HepG2 (cell line): ENCODE results near the gene PNPLA2. TPM values are rescaled to one million over a fixed set of nuclear protein-coding genes. Genes with fewer than 3 reads are reported as not detected.
A peak's percentile ranks its signal among the peaks of the same experiment; 100 is the strongest.

Experiments used
- CC2D1A ChIP-seq: sonication (generic); formaldehyde crosslinking; IDR thresholded peaks from 2 replicates; pipeline ENCODE4 v1.8.1; 2023; ENCODE audit warnings: mild to moderate bottlenecking, missing genetic modification reagents
- ETS1 ChIP-seq: sonication (generic); formaldehyde crosslinking; IDR thresholded peaks from 2 replicates; pipeline ENCODE4 v1.4.0; 2020; ENCODE audit warnings: missing genetic modification reagents
- HMGXB4 ChIP-seq, 2 experiments: sonication (generic) in 1 of 2; formaldehyde crosslinking in 1 of 2; IDR thresholded peaks; 2 replicates each; pipeline versions ENCODE4 v1.4.0 to v1.6.1; 2018 to 2020; ENCODE audit warnings: missing genetic modification reagents in 2 of 2, borderline replicate concordance in 1 of 2, low read depth in 1 of 2, mild to moderate bottlenecking in 1 of 2, missing biosample characterization in 1 of 2
- HNF4G ChIP-seq, 2 experiments: sonication (generic) in 1 of 2; formaldehyde crosslinking in 1 of 2; IDR thresholded peaks; 2 replicates each; pipeline versions ENCODE4 v1.4.0 to v1.6.1; 2011 to 2020; ENCODE audit warnings: borderline replicate concordance in 2 of 2, low read depth in 2 of 2, mild to moderate bottlenecking in 2 of 2, low read length in 1 of 2, missing genetic modification reagents in 1 of 2, moderate library complexity in 1 of 2
- ISX ChIP-seq: sonication (generic); formaldehyde crosslinking; conservative IDR thresholded peaks from 2 replicates; pipeline ENCODE4 v1.5.0; 2020; ENCODE audit warnings: missing genetic modification reagents
- JDP2 ChIP-seq: sonication (generic); formaldehyde crosslinking; IDR thresholded peaks from 2 replicates; pipeline ENCODE4 v1.8.1; 2022; ENCODE audit warnings: missing genetic modification reagents, borderline replicate concordance
- MAFG ChIP-seq: sonication (generic); formaldehyde crosslinking; IDR thresholded peaks from 2 replicates; pipeline ENCODE4 v1.5.1; 2020; ENCODE audit warnings: mild to moderate bottlenecking, missing genetic modification reagents
- MTF1 ChIP-seq: sonication (generic); formaldehyde crosslinking; IDR thresholded peaks from 2 replicates; pipeline ENCODE4 v1.5.0; 2020; ENCODE audit warnings: missing genetic modification reagents
- RFXAP ChIP-seq: sonication (generic); formaldehyde crosslinking; IDR thresholded peaks from 2 replicates; pipeline ENCODE4 v1.4.0; 2020; ENCODE audit warnings: missing genetic modification reagents, borderline replicate concordance
- USF2 ChIP-seq, 2 experiments: sonication (generic) in 1 of 2; formaldehyde crosslinking in 1 of 2; IDR thresholded peaks; 2 replicates each; pipeline versions ENCODE4 v1.5.1 to v1.6.1; 2011 to 2020; ENCODE audit warnings: borderline replicate concordance in 1 of 2, low read depth in 1 of 2, low read length in 1 of 2, mild to moderate bottlenecking in 1 of 2, missing genetic modification reagents in 1 of 2, moderate library complexity in 1 of 2
- ZBTB37 ChIP-seq: sonication (generic); formaldehyde crosslinking; IDR thresholded peaks from 2 replicates; pipeline ENCODE4 v1.4.0; 2020; ENCODE audit warnings: mild to moderate bottlenecking, missing genetic modification reagents
- polyA plus RNA-seq, 8 experiments: library from polyadenylated mRNA; depleted of rRNA in 3 of 8; stranded (reverse) in 7 of 8; unstranded in 1 of 8; fragments of >200 nt; fragmentation: Illumina TruSeq in 4 of 8; extraction: Trizol in 4 of 8; gene quantifications; 2 replicates each; pipeline versions ENCODE4 v1.2.1 to v1.2.3, GENCODE V29; 2011 to 2016; ENCODE audit warnings: low read depth in 4 of 8, missing spikeins in 1 of 8, mixed read lengths in 1 of 8; ENCODE audit not compliant: insufficient read depth in 1 of 8
- total RNA-seq, 5 experiments: library from RNA; depleted of rRNA; stranded (reverse); fragments of >200 nt; fragmentation: Illumina TruSeq; extraction: Trizol; gene quantifications; 2 replicates each; pipeline ENCODE4 v1.2.3, GENCODE V29; 2016; ENCODE audit warnings: low read depth in 1 of 5
- TF ChIP-seq, protein P1 (sequence below): sonication (generic); formaldehyde crosslinking; IDR thresholded peaks from 2 replicates; pipeline ENCODE4 v1.8.0; 2022; ENCODE audit warnings: mild to moderate bottlenecking, missing genetic modification reagents, moderate library complexity
- TF ChIP-seq, protein P2 (sequence below): sonication (generic); formaldehyde crosslinking; IDR thresholded peaks from 2 replicates; pipeline ENCODE4 v1.8.1; 2023; ENCODE audit warnings: mild to moderate bottlenecking, inconsistent platforms, moderate library complexity, missing genetic modification reagents, borderline replicate concordance
- TF ChIP-seq, protein P3 (sequence below): IDR thresholded peaks from 2 replicates; pipeline ENCODE4 v1.6.1; 2016; ENCODE audit warnings: low read depth

Gene PNPLA2
- total and polyA plus RNA-seq, 2 of the 13 experiments (the other 11 are each of a cell fraction or from before 2014, with no cell fraction given) = 10.5 to 43.2 TPM

- TF ChIP-seq ZBTB37 (CRISPR knock-in tag) = no peak
- TF ChIP-seq ETS1 (CRISPR knock-in tag) = no peak
- TF ChIP-seq RFXAP = no peak
- TF ChIP-seq, protein P1, sequence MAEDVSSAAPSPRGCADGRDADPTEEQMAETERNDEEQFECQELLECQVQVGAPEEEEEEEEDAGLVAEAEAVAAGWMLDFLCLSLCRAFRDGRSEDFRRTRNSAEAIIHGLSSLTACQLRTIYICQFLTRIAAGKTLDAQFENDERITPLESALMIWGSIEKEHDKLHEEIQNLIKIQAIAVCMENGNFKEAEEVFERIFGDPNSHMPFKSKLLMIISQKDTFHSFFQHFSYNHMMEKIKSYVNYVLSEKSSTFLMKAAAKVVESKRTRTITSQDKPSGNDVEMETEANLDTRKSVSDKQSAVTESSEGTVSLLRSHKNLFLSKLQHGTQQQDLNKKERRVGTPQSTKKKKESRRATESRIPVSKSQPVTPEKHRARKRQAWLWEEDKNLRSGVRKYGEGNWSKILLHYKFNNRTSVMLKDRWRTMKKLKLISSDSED (CRISPR knock-in tag) = no peak; the same call in 1 of the 2 replicates
- no peak for TF ChIP-seq JDP2 (CRISPR knock-in tag)
- TF ChIP-seq HMGXB4 (CRISPR knock-in tag; IDR thresholded peaks at IDR 0.05; ENCODE audit: borderline replicate concordance in 1 of 2, low read depth in 1 of 2) = peak in 1 of 2 experiments; percentile 48; a peak in 1 of 4 replicates
- TF ChIP-seq ISX (CRISPR knock-in tag) = 0 out of 2 replicates have a peak, but pooled peaks have one; percentile 27
- TF ChIP-seq MTF1 (CRISPR knock-in tag) = no peak
- no peak for TF ChIP-seq CC2D1A (CRISPR knock-in tag)
- TF ChIP-seq, protein P2, sequence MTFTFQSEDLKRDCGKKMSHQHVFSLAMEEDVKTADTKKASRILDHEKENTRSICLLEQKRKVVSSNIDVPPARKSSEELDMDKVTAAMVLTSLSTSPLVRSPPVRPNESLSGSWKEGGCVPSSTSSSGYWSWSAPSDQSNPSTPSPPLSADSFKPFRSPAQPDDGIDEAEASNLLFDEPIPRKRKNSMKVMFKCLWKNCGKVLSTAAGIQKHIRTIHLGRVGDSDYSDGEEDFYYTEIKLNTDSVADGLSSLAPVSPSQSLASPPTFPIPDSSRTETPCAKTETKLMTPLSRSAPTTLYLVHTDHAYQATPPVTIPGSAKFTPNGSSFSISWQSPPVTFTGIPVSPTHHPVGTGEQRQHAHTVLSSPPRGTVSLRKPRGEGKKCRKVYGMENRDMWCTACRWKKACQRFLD (CRISPR knock-in tag) = no peak
- no peak for TF ChIP-seq MAFG
- peak; percentile 87 for TF ChIP-seq USF2 (IDR thresholded peaks at IDR 0.05; ENCODE audit: low read depth, low read length)
- peak; percentile 30; the same call in 1 of the 2 replicates for TF ChIP-seq USF2 (CRISPR knock-in tag; IDR thresholded peaks at IDR 0.05; ENCODE audit: borderline replicate concordance)
- 0 out of 2 replicates have a peak, but pooled peaks have one; percentile 8 for TF ChIP-seq HNF4G (IDR thresholded peaks at IDR 0.05; ENCODE audit: borderline replicate concordance, low read depth, low read length)
- TF ChIP-seq HNF4G (CRISPR knock-in tag; IDR thresholded peaks at IDR 0.05; ENCODE audit: borderline replicate concordance, low read depth) = 0 out of 2 replicates have a peak, but pooled peaks have one; percentile 19
- TF ChIP-seq, protein P3, sequence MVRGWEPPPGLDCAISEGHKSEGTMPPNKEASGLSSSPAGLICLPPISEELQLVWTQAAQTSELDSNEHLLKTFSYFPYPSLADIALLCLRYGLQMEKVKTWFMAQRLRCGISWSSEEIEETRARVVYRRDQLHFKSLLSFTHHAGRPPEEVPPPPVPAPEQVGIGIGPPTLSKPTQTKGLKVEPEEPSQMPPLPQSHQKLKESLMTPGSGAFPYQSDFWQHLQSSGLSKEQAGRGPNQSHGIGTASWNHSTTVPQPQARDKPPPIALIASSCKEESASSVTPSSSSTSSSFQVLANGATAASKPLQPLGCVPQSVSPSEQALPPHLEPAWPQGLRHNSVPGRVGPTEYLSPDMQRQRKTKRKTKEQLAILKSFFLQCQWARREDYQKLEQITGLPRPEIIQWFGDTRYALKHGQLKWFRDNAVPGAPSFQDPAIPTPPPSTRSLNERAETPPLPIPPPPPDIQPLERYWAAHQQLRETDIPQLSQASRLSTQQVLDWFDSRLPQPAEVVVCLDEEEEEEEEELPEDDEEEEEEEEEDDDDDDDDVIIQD (CRISPR knock-in tag) = no peak
Observed at GRCh38 chr11:777288-778255, 41.1 kb upstream of the PNPLA2 start, which contains the start of gene GATD1 (continued).
